HG02938 (cell line): ENCODE results near the gene CRYBA1.

Experiments used
- ATAC-seq: cut with Tn5 transposase; IDR thresholded peaks from one replicate; pipeline ENCODE4 v1.9.1; 2021; ENCODE audit warnings: mild to moderate bottlenecking, moderate library complexity; ENCODE audit not compliant: unreplicated experiment

CRYBA1 gene

DNA sequence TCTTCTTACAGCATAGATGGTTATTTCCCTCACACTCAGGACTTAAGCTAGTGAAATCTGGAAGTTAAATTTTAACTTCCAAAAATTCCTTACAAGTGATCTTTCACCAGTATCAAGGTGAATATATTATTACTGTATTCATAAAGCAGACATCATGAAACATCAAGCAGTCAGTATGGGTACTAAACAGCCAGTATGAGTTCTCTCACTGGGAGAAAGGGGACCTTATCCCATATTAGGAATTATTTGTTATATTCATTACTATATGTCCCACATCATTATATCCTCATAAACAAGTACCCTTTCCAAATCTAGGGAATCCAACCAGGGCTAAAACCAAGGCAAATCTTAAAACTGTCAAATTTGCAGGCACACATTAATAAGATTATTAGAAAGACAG, 32.0 kb downstream of the CRYBA1 start:
- no peak for ATAC-seq

DNA sequence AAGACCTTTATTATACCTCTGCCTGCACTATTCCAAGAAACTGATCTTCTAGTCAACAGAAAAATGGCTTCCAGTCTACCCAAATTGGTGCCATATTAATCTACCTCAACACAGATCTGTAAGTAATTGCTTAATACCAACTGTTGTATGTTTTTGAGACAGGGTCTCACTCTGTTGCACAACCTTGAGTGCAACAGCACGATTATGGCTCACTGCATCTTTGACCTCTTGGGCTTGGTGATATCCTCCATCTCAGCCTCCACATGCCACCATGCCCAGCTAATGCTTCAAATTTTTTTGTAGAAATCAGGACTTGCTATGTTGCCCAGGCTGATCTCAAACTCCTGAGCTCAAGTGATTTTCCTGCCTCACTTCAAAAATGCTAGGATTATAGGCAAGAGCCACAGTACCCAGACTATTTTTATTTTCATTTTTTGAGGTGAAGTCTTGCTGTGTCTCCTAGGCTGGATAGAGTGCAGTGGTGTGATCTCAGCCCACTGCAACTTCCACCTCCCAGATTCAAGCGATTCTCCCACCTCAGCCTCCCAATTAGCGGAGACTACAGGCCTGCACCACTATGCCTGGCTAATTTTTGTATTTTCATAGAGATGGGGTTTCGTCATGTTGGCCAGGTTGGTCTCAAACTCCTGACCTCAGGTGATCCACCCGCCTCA, 32.9 kb downstream of the CRYBA1 start:
- no peak for ATAC-seq

DNA sequence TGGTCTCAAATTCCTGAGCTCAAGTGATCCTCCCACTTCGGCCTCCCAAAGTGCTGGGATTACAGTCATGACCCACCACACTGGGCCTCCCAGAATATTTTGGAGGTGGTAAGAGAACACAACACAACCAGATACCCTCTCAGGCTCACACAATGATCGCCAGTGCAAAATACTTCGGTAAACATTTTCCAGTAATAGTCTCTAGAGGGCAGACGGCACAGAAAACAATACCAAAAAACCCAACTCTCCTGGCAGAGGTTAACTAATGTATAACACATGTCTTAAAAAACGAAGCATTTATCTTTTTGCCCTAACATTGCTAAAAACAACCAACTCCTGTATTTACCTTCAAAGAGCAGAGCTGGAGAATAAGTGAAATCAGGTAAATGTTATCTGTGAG, 36.8 kb downstream of the CRYBA1 start:
- ATAC-seq, result no peak

DNA sequence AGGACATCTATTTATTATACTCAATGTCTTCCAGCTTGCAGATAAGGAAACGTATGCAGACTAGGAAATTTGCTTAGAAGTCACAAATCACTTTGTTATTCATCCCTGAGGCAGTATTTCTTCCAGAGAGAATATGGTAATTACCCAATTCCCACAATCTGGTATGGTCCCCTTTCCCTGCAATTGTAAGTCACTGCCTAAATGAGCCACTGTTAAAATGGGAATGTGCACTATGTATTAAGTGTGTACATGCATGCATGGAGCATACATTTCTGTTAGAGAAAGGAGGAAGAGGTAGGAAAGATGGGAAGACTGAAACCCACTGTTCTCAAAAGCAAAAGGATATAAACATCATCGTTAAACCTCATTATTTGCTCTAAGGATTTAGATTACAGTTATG, 37.3 kb downstream of the CRYBA1 start:
- no peak for ATAC-seq

DNA sequence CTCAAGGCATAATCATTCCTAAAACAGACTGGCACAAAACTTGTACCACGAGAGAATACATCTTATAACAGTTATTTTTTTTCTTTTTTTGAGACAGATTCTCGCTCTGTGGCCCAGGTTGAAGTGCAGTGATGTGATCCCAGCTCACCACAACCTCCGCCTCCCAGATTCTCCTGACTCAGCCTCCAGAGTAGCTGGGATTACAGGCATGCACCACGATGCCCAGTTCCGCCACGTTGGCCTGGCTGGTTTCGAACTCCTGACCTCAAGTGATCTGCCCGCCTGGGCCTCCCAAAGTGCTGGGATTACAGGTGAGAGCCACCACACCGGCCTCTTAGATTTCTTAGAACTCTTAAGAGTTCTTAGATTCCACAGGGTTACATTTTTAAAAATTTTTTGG, 43.2 kb downstream of the CRYBA1 start:
- ATAC-seq, result no peak

DNA sequence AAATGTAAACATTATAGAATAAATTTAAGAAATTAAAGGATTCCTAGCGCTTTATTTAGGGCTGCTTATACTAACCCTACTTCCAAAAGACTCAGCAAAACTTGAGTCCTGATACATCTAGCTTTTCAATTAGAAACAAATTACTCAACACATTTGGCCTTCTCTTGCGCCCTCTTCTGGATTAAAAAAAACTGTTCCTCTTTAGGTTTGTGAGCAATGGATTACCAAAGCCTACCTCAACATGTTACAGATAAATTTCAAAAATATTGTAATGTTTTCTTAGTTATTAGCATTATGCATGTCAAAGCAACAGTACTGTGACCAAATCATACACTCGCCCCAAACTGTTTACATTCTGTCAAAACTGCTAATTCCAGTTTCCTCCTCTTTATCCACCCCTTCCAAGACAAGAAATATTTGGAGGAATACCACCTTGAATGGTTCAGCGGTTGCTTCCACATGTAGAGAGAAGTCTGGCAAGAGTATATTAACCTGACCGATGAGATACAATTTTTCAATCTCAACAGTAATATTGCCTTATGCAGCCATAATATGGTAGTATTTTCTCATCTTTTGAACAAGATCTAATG, 44.6 kb downstream of the CRYBA1 start:
- no peak for ATAC-seq

DNA sequence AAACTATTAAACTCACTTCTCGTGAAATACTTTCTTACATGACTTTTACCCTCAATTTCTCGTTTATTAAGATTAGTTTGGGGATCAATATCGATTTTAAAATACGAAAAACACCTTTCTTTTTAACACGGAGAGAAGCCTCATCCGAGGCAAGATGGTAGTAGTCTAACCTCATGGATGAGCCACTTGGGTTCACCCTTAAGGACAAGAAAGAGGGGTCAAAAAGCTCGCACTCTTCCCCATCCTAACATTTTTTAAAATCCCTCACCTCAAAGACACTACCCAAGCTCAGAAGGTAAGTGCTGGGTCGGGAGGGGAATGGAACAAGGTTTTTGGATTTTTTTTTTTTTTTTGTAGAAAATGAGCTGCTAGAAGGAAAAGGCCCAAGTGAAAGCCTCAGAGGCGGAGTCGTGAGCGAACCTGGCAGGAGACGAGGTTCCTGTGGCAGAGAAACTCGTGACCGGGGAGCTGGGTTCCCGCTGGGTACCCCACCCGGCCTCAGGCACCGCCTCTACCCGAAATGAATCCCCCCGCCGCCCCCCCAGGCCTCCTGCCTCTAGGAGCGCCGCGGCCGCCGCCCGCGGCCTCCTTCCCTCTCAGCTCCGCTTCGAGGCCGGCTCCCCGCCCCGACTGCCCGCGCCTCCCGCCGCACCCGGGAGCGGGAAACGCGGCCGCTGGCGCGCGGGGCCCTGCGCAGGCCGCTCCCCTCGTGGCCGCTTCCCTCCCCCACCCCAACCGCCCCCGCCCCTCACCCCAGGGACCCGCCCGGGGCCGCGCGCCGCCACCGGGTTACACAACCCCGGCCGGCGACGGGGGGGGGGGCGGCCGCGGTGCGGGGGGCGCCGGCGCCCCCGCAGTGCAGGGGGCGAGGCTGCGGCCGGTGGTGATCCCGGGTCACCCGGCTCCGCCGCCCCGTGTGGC, 45.7 kb downstream of the CRYBA1 start:
- no peak for ATAC-seq

DNA sequence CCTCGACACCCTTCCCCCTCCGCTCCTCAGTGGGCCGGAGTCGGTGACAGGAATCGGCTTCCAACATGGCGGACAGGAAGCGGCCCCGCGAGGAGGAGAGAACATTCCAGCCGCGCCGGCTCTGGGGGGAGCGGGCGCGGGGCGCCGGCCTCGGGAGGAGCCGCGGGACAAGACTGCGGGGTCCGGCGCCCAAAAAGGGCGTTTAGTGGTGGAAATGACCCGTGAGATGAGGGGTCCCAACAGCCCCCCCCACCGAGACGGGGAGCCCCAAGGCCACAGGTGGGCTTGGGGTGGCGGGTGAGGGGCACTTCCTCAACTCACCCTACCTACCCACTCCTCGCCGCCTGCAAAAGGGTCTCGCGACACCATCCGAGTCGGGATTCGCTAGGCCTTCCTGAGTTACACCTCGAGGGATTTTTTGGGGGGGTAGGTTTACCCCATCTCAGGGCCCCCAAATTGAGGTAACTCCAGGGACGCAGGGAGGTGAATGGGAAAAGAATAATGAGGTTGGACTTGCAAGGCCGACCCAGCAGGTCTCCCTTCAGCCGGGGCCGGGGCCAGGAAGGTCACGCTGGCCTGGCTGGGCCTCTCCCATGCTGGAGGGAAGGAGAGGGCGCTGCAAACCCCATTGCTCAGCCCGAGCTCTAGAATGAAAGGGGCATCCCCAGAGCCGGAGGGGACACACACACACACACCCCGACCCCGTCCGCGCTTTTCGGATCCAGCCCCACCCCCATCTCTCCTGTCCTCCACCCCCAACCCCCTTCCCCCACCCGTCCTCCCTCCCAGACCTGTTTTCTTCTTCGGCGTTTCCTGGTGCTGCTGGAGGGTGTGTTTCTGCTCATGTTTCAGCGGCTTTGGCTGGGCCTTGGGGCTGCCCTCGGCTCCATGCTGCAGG, 46.6 kb downstream of the CRYBA1 start:
- ATAC-seq, result no peak

DNA sequence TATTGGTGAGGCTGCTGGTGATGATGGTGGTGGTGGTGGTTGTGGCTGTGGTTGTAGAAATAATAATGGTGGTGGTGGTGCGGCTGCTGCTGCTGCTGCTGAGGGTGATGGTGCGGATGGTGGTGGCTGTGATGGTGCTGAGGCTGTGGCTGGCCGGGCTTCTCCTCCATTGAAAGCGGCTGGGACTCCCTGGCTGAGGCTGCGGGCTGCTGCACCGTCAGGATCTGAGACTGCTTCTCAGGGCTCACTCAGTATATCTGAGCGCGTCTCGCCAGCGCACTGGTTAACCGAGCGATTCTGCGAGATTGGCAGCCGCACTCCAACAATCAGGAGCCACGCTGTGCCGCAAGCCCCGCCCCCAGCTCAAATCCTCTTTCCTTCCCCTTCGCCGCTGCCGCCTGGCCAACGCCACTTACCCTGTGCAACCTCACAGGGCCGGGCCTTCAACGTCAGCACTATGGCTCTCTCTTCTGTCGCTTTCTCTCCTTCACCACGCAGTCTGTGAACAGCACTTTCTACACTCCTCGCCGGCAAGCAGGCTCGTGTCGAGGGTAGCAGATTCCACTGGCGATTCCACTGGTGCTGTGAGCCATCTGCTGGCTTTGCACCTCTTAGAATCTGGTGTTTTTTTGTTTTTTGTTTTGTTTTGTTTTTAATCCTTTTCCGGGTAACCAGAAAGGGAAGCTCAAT, 47.4 kb downstream of the CRYBA1 start, which contains the start of gene NUFIP2:
Gene NUFIP2 (minus strand): TSS at position 259 of the 690 bp plus-strand sequence. CDS start 89 bp downstream, at position 170.
- peak; percentile 82 for ATAC-seq

DNA sequence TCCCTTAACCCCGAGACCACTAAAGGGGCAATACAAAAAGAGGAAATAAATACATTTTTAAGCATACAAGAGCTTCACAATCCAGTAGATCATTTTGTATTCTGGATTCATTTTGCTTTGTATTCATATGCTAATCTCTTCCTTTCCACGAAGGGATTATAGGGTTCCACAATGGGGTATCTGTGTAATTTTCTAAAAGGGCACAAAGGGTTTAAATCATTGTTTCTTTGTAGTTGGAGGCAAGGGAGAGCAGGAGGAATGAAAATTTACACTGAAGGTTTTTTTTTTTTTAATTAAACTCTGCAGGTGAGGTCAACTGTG, 47.9 kb downstream of the CRYBA1 start:
- ATAC-seq, result no peak

DNA sequence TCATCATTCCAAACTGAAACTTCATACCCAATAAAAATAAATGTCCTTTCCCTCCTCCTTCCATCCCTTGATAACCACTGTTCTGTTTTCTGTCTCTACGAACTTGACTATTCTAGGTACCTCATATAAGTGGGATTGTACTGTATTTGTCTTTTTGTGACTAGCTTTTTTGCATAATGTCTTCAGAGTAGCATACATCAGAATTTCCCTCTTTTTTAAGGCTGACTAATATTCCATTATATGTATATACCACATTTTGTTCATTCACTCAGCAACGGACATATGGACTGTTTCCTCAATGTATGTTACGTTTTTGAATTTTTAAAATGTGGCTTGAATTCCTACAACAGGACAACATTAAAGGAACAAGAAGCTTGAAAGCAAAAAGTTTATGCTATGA, 48.8 kb downstream of the CRYBA1 start:
- no peak for ATAC-seq

DNA sequence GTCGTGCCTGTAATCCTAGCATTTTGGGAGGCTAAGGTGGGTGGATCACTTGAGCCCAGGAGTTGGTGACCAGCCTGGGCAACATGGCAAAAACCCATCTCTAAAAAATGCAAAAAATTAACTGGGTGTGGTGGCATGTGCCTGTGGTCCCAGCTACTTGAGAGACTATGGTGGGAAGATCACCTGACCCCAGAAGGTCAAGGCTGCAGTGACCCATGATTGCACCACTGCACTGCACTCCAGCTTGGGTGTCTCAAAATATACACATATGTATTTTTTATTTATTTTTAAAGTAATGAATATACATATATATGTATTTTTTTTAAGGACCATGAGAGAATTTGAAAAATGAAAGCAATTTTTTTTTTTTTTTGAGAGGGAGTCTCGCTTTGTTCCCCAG, 52.4 kb downstream of the CRYBA1 start:
- ATAC-seq, result no peak

DNA sequence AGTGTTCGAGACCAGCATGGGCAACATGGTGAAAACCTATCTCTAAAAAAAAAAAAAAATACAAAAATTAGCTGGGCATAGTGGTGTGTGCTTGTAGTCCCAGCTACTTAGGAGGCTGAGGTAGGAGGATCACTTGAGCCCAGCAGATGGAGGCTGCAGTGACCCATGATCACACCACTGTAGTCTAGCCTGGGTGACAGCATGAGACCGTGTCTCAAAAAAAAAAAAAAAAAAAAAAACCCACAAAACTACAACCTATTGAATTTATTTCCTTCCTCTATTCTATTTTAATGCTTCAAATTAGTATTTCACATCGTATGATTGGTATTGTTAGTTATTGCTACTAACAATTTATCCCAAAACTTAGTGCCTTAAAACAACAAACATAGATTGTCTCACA, 56.7 kb downstream of the CRYBA1 start:
- no peak for ATAC-seq
